Cardiac muscle cell (in vitro differentiated cells and primary cell): ENCODE data around the gene OLFM3. TPM values are rescaled to one million over a fixed set of nuclear protein-coding genes. Genes with fewer than 3 reads are reported as not detected.

Source experiments
- DNase-seq, 2 donors: peaks; one replicate each; pipeline versions ENCODE4 v3.0.0 to v3.0.0-alpha.2; 2010 to 2017; ENCODE audit warnings: low read depth in 1 of 2, low spot score in 1 of 2
- H3K27ac ChIP-seq: fragments of 200-600 bp; sonication (generic); 2 replicates; pipeline ENCODE4 v1.5.1; 2016
- H3K27me3 ChIP-seq: fragments of 200-600 bp; sonication (generic); 2 replicates; pipeline ENCODE4 v1.6.0; 2016; ENCODE audit warnings: control low read depth
- H3K36me3 ChIP-seq: fragments of 200-600 bp; sonication (generic); 2 replicates; pipeline ENCODE4 v1.5.1; 2016; ENCODE audit warnings: control low read depth
- H3K4me1 ChIP-seq: fragments of 200-600 bp; sonication (generic); 2 replicates; pipeline ENCODE4 v1.8.1; 2017; ENCODE audit warnings: low read depth, mild to moderate bottlenecking, mixed run types
- H3K4me3 ChIP-seq: fragments of 200-600 bp; sonication (generic); 2 replicates; pipeline ENCODE4 v1.5.1; 2016; ENCODE audit warnings: mild to moderate bottlenecking
- H3K9me3 ChIP-seq: fragments of 200-600 bp; sonication (generic); 2 replicates; pipeline ENCODE4 v1.5.1; 2017; ENCODE audit warnings: low read depth, mild to moderate bottlenecking, control low read depth
- polyA plus RNA-seq: library from polyadenylated mRNA; unstranded; fragments of >200 nt; fragmentation: Nextera tagmentation; extraction: Ambion mirVana; gene quantifications from 2 replicates; pipeline ENCODE4 v1.2.1, GENCODE V29; 2016
- total RNA-seq: library from RNA; depleted of rRNA; stranded (reverse); fragments of >200 nt; gene quantifications from 2 replicates; pipeline ENCODE4 v1.2.3, GENCODE V29; 2016
- TF ChIP-seq, protein P1 (sequence below): IDR thresholded peaks from 2 replicates; pipeline ENCODE4 v1.5.1; 2012; ENCODE audit warnings: low read depth, mild to moderate bottlenecking, low read length

The OLFM3 gene
- total and polyA plus RNA-seq, 2 experiments from 2014 or later = not detected

- H3K4me3 ChIP-seq = no peak overlapping the region
- no peak overlapping the region for H3K27ac ChIP-seq
- H3K9me3 ChIP-seq = no peaks in the 10 kb centered on the region
- H3K4me1 ChIP-seq = no peaks in the 10 kb centered on the region
- TF ChIP-seq, protein P1, sequence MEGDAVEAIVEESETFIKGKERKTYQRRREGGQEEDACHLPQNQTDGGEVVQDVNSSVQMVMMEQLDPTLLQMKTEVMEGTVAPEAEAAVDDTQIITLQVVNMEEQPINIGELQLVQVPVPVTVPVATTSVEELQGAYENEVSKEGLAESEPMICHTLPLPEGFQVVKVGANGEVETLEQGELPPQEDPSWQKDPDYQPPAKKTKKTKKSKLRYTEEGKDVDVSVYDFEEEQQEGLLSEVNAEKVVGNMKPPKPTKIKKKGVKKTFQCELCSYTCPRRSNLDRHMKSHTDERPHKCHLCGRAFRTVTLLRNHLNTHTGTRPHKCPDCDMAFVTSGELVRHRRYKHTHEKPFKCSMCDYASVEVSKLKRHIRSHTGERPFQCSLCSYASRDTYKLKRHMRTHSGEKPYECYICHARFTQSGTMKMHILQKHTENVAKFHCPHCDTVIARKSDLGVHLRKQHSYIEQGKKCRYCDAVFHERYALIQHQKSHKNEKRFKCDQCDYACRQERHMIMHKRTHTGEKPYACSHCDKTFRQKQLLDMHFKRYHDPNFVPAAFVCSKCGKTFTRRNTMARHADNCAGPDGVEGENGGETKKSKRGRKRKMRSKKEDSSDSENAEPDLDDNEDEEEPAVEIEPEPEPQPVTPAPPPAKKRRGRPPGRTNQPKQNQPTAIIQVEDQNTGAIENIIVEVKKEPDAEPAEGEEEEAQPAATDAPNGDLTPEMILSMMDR = no peak
- no peaks in the 10 kb centered on the region for H3K36me3 ChIP-seq
- no peak for DNase-seq
- H3K27me3 ChIP-seq = no peaks in the 10 kb centered on the region
Observed at GRCh38 chr1:101965341-101965740, 31.4 kb downstream of the OLFM3 start.

DNA sequence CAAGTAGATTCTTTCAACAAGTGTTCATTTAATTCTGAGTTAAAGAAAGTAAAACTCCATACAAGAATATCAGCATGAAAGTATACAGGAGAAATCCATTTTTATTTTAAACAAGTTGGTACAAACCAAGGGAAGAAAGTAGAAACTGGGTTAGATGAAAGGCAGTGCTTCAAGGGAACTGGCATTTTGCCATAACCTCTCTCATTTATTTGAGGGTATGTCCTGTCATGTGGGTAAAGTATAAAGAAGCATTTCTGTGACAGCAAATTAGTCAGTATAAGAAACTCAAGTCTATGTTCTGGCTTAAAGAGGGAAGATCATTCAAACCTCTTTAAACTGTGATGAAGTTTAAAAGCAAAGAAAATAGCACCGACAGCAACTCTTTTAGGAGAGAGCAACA lies 32.0 kb downstream of the OLFM3 start:
- no peak for DNase-seq
- TF ChIP-seq, protein P1 = no peak
- Histone ChIP-seq H3K9me3 (no peaks in the 10 kb centered on the region), H3K27me3 (no peaks in the 10 kb centered on the region), H3K36me3 (no peaks in the 10 kb centered on the region), H3K27ac (no peak overlapping the region), H3K4me3 (no peak overlapping the region), H3K4me1 (no peaks in the 10 kb centered on the region)

DNA sequence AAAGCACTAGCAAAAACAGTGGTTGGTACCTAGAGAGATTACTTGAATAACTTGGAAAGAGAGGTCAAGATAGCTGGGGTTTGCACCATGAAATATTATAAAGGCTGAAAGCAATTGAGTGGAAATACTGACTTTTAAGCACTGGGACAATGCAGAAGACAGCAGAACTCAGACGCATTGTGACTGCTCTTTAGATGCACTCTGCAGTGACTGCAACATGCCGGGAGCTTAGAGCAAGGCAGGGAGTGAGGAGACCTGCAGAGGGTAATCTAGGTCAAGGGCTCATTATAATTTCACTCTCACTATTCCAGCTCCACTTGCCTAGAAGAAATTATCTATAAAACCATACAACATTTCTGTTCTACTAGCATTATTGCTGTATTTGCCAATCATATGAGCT lies 36.6 kb downstream of the OLFM3 start:
- Histone ChIP-seq H3K27me3 (no peaks in the 10 kb centered on the region), H3K4me1 (no peaks in the 10 kb centered on the region), H3K36me3 (no peaks in the 10 kb centered on the region), H3K9me3 (no peaks in the 10 kb centered on the region), H3K4me3 (no peak overlapping the region), H3K27ac (no peak overlapping the region)
- TF ChIP-seq, protein P1 = no peak
- DNase-seq = no peak

DNA sequence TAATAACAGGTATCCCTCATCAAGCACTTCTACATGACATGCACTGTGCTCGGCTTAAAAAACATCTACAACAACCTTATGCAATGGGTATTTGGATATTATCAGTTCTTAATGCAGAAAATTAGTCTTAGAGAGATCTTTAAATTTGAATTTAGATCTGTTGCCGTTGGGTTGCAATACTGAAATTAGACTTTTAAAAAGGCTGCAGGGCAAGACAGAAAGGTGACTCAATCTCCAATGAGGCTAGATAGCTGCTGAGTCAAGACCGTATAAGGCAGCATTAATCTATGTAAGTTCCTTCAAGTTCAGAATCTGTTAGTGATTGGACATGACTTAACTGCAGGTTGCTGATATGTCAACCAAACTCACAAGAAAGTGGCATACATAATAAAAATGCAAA lies 37.3 kb downstream of the OLFM3 start:
- TF ChIP-seq, protein P1 = no peak
- H3K27me3 ChIP-seq = no peaks in the 10 kb centered on the region
- no peak for DNase-seq
- H3K9me3 ChIP-seq = no peaks in the 10 kb centered on the region
- H3K36me3 ChIP-seq = no peaks in the 10 kb centered on the region
- no peak overlapping the region for H3K4me3 ChIP-seq
- H3K4me1 ChIP-seq = no peaks in the 10 kb centered on the region
- H3K27ac ChIP-seq = no peak overlapping the region

GRCh38 chr1:101957771-101958170 lies 39.0 kb downstream of the OLFM3 start:
- no peaks in the 10 kb centered on the region for H3K9me3 ChIP-seq
- no peaks in the 10 kb centered on the region for H3K4me1 ChIP-seq
- TF ChIP-seq, protein P1 = no peak
- H3K27ac ChIP-seq = no peak overlapping the region
- no peaks in the 10 kb centered on the region for H3K36me3 ChIP-seq
- no peak overlapping the region for H3K4me3 ChIP-seq
- H3K27me3 ChIP-seq = no peaks in the 10 kb centered on the region
- DNase-seq = no peak

DNA sequence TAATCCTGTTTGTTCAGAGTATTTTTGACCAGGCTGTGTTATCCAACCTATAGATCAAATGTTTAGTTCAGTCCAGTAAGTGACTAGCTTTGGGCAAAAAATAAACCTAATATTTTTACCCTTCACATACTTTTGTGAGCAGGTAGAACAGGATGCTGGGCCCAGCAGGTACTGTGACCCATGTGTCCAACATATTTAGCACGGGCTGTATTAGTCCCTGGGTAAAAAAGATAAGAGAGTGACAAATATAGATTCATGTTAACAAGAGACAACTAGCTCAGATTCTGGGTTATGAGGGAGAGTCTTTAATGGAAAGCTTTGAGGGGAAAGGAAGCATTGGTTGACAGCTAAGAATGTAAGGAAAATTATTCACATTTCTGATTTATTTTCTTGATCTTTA lies 43.1 kb downstream of the OLFM3 start:
- Histone ChIP-seq H3K27ac (no peak overlapping the region), H3K4me3 (no peak overlapping the region), H3K27me3 (no peaks in the 10 kb centered on the region), H3K36me3 (no peaks in the 10 kb centered on the region), H3K9me3 (no peaks in the 10 kb centered on the region), H3K4me1 (no peaks in the 10 kb centered on the region)
- DNase-seq = no peak
- TF ChIP-seq, protein P1 = no peak
